Astrocyte of the spinal cord (primary cell): ENCODE data around the gene RHBDL1.
"Not testable (repeated sequence)": the region's sequence is repeated elsewhere in the genome, so short reads cannot be mapped to it uniquely, and the experiment has no call there.

ENCODE experiments used
- DNase-seq: peaks from one replicate; pipeline ENCODE4 v3.0.0; 2011; ENCODE audit warnings: low read depth, low spot score
- H3K4me3 ChIP-seq: 2 replicates; pipeline ENCODE4 v1.5.1; 2011; ENCODE audit warnings: low read depth, mild to moderate bottlenecking, low read length, moderate library complexity
- CTCF ChIP-seq: IDR thresholded peaks from 2 replicates; pipeline ENCODE4 v1.5.1; 2012; ENCODE audit warnings: low read depth, mild to moderate bottlenecking, low read length, inconsistent platforms
- in situ Hi-C: cut with HindIII; loops from 2 replicates; pipeline ENCODE4 v1.10.0; 2017; ENCODE audit warnings: low sequenced_read_pairs

Gene RHBDL1

DNA sequence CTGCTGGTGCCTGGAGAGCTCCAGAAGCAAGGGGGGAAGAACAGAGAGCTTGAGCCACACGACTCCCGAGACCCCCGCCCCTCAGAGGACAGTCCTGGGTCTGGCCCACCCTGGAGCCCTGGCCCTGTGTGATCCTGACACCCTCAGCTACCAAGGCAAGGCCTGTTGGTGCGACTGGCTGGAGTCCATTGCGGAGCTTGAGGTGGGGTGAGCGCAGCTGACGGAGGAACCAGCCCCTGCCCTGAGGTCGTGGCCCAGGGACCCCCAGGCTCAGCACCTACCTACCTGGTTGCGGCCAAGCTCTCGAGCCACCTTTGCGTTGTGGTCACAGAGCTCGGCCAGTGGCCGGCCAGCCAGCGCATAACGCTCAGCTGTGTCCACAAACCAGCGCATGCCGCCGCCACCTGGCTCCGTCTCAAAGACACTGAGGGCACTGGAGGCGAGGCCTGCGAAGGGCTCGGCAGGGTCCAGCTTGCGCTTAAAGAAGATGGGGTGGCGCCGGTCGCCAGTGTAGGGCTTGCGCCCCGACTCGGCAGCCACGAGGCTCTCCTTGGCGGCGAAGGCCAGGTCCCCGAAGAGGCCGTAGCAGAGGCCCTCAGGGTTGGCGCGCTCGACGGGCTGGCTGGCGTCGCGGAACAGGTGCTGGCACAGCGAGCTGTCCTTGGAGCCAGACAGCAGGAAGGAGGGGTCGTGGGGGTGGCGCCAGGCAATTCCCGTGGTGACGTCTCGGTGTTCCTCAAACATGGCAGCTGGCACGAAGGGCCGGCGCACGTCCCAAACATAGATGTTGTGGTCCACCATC, 11.2 kb downstream of the RHBDL1 start:
- no peak for TF ChIP-seq CTCF
- H3K4me3 ChIP-seq: no peak overlapping the region
- no peak for DNase-seq
- in situ Hi-C loops: no loop called here

DNA sequence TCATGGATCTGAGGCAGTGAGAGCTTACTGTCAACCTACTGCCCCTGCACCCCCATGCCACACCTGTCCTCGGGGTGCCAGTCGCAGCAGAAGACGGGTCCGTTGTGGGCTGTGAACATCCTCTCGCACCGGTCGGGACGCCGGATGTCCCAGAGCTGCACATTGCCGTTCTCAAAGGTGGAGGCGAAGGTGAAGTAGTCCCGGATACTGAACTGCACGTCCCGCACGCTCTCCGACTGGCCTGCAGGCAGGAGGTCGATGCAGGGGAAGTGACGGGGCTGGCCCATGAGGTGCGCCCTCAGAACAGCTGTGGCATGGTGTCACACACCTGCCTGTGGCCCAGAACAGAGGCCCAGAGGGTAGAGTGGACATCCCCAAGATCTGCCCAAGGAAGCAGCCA, 12.0 kb downstream of the RHBDL1 start:
- in situ Hi-C loops: no loop called here
- no peak overlapping the region for H3K4me3 ChIP-seq
- no peak for TF ChIP-seq CTCF

DNA sequence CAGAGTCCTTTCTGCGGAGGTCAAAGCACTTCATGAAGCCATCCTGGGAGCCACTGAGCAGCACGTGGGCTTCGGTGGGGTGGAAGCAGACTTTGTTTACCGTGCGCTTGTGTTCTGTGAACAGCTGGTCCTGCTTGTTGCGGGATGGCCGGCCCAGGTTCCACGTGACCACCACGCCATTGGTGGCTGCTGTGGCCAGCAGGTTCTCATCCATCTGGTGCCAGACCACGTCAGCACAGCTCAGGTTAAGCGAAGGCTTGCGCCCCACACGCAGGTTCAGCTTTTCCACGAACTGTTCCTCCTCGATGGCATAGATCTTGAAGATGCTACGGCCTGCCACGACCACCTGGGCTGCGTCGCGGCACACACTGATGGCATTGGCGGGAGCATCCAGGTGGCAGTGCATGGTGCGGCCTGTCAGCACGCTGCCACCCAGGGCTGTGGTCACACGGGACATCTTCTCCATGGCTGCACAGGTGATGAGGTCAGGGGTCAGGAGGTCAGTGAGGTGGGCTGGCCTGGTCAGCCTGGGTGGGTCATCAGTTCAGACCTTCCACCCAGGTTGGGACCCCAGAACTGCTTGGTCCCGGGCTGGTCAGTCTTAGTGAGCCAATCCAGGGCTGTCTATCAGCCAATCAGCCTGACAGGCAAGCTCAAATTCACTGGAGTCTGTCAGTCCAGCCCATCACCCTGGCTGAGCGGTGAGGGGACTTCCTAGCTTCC, 13.9 kb downstream of the RHBDL1 start:
- DNase-seq: no peak
- H3K4me3 ChIP-seq: peak overlapping the region; percentile 89
- TF ChIP-seq CTCF: no peak
- in situ Hi-C loops: no loop called here

More for the DNA sequence above, 12.0 kb downstream of the RHBDL1 start:
- no peak for DNase-seq

GRCh38 chr16:691242-691641, 15.8 kb downstream of the RHBDL1 start:
- in situ Hi-C loops, H3K4me3 ChIP-seq, DNase-seq: not testable (repeated sequence)

GRCh38 chr16:692356-693108, 17.1 kb downstream of the RHBDL1 start:
- DNase-seq: no peak
- TF ChIP-seq CTCF: no peak
- in situ Hi-C loops: no loop called here
- H3K4me3 ChIP-seq: no peak overlapping the region

DNA sequence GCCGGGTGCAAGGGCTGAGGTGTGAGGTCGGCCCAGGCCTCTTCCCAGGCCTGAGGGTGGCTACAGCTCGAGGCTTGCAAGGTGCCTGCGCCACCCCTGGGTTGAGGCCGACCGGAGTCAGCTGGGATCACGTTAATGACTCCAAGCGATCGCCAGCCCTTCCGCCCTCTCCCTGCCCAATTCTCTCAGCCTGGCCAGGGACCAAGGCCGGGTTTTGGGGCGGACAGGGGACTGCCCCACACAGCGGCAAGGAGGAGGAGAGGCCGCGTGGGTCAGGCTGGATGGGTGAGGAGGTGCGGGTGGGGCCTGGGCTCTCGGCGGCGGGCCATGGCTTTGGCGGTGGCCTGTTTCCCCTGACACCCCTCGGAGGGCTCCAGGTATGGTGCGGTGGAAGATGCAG, 17.9 kb downstream of the RHBDL1 start:
- DNase-seq: no peak
- no peak for TF ChIP-seq CTCF
- in situ Hi-C loops: no loop called here
- no peak overlapping the region for H3K4me3 ChIP-seq
